ENCODE data around the gene ZHX3. TPM values are rescaled to one million over a fixed set of nuclear protein-coding genes. Genes with fewer than 3 reads are reported as not detected.

ZHX3 gene
- total and polyA plus RNA-seq, 9 of the 15 experiments (the other 6 are each of a cell fraction or from before 2014, with no cell fraction given): 0.80 to 14.6 (median 4.9) TPM

DNA sequence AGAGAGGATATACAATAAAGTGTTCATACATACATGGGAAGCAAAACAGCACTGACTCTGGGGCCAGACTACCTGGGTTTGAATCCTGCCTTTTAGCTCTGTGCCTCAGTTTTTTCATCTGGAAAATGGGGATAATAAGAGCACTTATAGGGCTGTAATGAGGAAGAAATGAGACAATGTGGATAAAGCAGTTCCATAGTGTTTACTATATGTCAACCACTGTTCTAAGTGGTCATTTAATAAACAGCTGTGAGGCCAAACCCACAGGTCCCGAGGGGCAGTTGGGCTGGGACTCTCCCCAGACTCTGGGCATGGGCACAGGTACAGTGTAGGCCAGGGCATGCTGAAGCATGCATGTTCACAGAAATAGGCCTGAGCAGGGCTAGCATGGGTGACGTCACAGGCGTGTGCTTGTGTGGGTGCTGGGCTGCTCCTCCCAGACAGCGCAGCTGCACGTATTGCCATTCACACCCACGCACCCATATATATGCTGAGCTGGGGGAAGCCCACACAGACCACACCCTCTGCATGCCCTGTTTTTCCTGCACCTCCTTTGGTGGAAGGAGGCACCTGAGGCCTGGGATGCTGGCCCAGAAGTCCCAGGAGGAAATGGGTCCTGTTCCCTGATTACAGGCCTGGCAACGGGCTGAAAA is 183.7 kb downstream of the ZHX3 start (continued):
- TF ChIP-seq, protein P1, sequence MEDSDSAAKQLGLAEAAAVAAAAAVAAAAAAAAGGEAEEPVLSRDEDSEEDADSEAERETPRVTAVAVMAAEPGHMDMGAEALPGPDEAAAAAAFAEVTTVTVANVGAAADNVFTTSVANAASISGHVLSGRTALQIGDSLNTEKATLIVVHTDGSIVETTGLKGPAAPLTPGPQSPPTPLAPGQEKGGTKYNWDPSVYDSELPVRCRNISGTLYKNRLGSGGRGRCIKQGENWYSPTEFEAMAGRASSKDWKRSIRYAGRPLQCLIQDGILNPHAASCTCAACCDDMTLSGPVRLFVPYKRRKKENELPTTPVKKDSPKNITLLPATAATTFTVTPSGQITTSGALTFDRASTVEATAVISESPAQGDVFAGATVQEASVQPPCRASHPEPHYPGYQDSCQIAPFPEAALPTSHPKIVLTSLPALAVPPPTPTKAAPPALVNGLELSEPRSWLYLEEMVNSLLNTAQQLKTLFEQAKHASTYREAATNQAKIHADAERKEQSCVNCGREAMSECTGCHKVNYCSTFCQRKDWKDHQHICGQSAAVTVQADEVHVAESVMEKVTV (CRISPR knock-in tag; IDR thresholded peaks at IDR 0.05): no peak
- TF ChIP-seq POLR2A (conservative IDR thresholded peaks at IDR 0.05) (no peak), ZBTB1 (CRISPR knock-in tag; IDR thresholded peaks at IDR 0.05; ENCODE audit: borderline replicate concordance, low read depth) (no peak), HNRNPL (IDR thresholded peaks at IDR 0.05; ENCODE audit: low read depth, low read length) (no peak), ZNF354B (CRISPR knock-in tag; IDR thresholded peaks at IDR 0.05) (no peak), DPF2 (IDR thresholded peaks at IDR 0.05) (no peak), MEF2A (IDR thresholded peaks at IDR 0.05; ENCODE audit: control insufficient read depth, low read depth, low read length) (no peak), SRSF3 (IDR thresholded peaks at IDR 0.05; ENCODE audit: insufficient read depth, low read length) (no peak), MAFF (IDR thresholded peaks at IDR 0.05; ENCODE audit: low read length) (no peak), BHLHE40 (IDR thresholded peaks at IDR 0.05; ENCODE audit: low read length) (peak; percentile 57), PHF8 (IDR thresholded peaks at IDR 0.05; ENCODE audit: borderline replicate concordance, low read length) (no peak), TRIM28 (IDR thresholded peaks at IDR 0.05) (no peak), MNT (conservative IDR thresholded peaks at IDR 0.05) (no peak), POLR3A (IDR thresholded peaks at IDR 0.05; ENCODE audit: borderline replicate concordance, extremely low read depth, insufficient read depth, insufficient read length) (no peak), SMAD3 (CRISPR knock-in tag; conservative IDR thresholded peaks at IDR 0.05) (no peak), MTA2 (IDR thresholded peaks at IDR 0.05; ENCODE audit: low read depth) (no peak), CHD4 (IDR thresholded peaks at IDR 0.05; ENCODE audit: insufficient read depth, insufficient replicate concordance, low read depth, low read length, poor library complexity, severe bottlenecking) (peak; percentile 53), ZNF274 (IDR thresholded peaks at IDR 0.05; ENCODE audit: borderline replicate concordance, low read depth, low read length) (no peak), CEBPG (CRISPR knock-in tag; IDR thresholded peaks at IDR 0.05) (no peak; the same call in 1 of the 2 replicates), CEBPG (tag; conservative IDR thresholded peaks at IDR 0.05 in 1 of 2, IDR thresholded peaks at IDR 0.05 in 1 of 2) (no peak)
- TF ChIP-seq, protein P2, sequence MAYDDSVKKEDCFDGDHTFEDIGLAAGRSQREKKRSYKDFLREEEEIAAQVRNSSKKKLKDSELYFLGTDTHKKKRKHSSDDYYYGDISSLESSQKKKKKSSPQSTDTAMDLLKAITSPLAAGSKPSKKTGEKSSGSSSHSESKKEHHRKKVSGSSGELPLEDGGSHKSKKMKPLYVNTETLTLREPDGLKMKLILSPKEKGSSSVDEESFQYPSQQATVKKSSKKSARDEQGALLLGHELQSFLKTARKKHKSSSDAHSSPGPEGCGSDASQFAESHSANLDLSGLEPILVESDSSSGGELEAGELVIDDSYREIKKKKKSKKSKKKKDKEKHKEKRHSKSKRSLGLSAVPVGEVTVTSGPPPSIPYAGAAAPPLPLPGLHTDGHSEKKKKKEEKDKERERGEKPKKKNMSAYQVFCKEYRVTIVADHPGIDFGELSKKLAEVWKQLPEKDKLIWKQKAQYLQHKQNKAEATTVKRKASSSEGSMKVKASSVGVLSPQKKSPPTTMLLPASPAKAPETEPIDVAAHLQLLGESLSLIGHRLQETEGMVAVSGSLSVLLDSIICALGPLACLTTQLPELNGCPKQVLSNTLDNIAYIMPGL (CRISPR knock-in tag; IDR thresholded peaks at IDR 0.05): no peak
